Skeletal muscle satellite cell (primary cell): ENCODE measurements around the gene ZBTB49.

ENCODE experiments used
- H3K27me3 ChIP-seq: 2 replicates; pipeline ENCODE4 v1.7.0; 2013; ENCODE audit warnings: low read length; ENCODE audit not compliant: control insufficient read depth, insufficient read depth
- H3K36me3 ChIP-seq: 2 replicates; pipeline ENCODE4 v1.7.0; 2013; ENCODE audit warnings: mild to moderate bottlenecking, control low read depth, low read length; ENCODE audit not compliant: insufficient read depth
- H3K4me1 ChIP-seq: 2 replicates; pipeline ENCODE4 v1.7.0; 2013; ENCODE audit warnings: low read length; ENCODE audit not compliant: control insufficient read depth, insufficient read depth
- H3K4me2 ChIP-seq: 2 replicates; pipeline ENCODE4 v1.7.0; 2013; ENCODE audit warnings: mild to moderate bottlenecking, low read length
- H3K4me3 ChIP-seq: 2 replicates; pipeline ENCODE4 v1.7.0; 2013; ENCODE audit warnings: low read length
- H3K9ac ChIP-seq: 2 replicates; pipeline ENCODE4 v1.7.0; 2013; ENCODE audit warnings: mild to moderate bottlenecking, low read depth, low read length, moderate library complexity
- H3K9me3 ChIP-seq: replicated peaks from 2 replicates; pipeline ENCODE4 v1.7.0; 2013; ENCODE audit warnings: mild to moderate bottlenecking, control low read depth, low read length

The ZBTB49 gene

GRCh38 chr4:4364061-4364460, 74.0 kb downstream of the ZBTB49 start:
- Histone ChIP-seq H3K4me3 (no peak overlapping the region), H3K9me3 (peaks cover 5% of the 10 kb centered on the region), H3K36me3 (no peaks in the 10 kb centered on the region), H3K9ac (no peak overlapping the region), H3K4me1 (no peaks in the 10 kb centered on the region), H3K27me3 (peaks cover 46% of the 10 kb centered on the region), H3K4me2 (no peak overlapping the region)

- no peaks in the 10 kb centered on the region for H3K36me3 ChIP-seq
- H3K4me2 ChIP-seq = no peak overlapping the region
- peaks cover 5% of the 10 kb centered on the region for H3K9me3 ChIP-seq
- no peak overlapping the region for H3K9ac ChIP-seq
- H3K4me3 ChIP-seq = no peak overlapping the region
- H3K4me1 ChIP-seq = no peaks in the 10 kb centered on the region
- peaks cover 49% of the 10 kb centered on the region for H3K27me3 ChIP-seq
Measured at GRCh38 chr4:4364486-4365208, 74.6 kb downstream of the ZBTB49 start.

GRCh38 chr4:4368809-4369580, 78.9 kb downstream of the ZBTB49 start:
- Histone ChIP-seq H3K4me2 (no peak overlapping the region), H3K4me3 (no peak overlapping the region), H3K4me1 (no peaks in the 10 kb centered on the region), H3K9ac (no peak overlapping the region), H3K27me3 (peaks cover 31% of the 10 kb centered on the region), H3K36me3 (no peaks in the 10 kb centered on the region), H3K9me3 (peaks cover 5% of the 10 kb centered on the region)
